MG63 (cell line): Measurements from ENCODE around the gene PWWP2B. TPM values are rescaled to one million over a fixed set of nuclear protein-coding genes. Genes with fewer than 3 reads are reported as not detected.
"Not testable (repeated sequence)": the region's sequence is repeated elsewhere in the genome, so short reads cannot be mapped to it uniquely, and the experiment has no call there.

ENCODE experiments used
- DNase-seq: peaks from one replicate; pipeline ENCODE4 v3.0.0-alpha.2; 2020
- H3K27me3 ChIP-seq: fragments of 250-450 bp; sonication (Bioruptor Pico); 2 replicates; pipeline ENCODE4 v1.5.1; 2020; ENCODE audit warnings: mild to moderate bottlenecking, moderate library complexity
- H3K36me3 ChIP-seq: fragments of 250-450 bp; sonication (Bioruptor Pico); 2 replicates; pipeline ENCODE4 v1.5.1; 2020; ENCODE audit warnings: mild to moderate bottlenecking, moderate library complexity
- H3K4me3 ChIP-seq: fragments of 250-450 bp; sonication (Bioruptor Pico); 2 replicates; pipeline ENCODE4 v1.5.1; 2020; ENCODE audit warnings: mild to moderate bottlenecking, moderate library complexity
- H3K9me3 ChIP-seq: fragments of 250-450 bp; sonication (Bioruptor Pico); 2 replicates; pipeline ENCODE4 v1.5.1; 2020; ENCODE audit warnings: mild to moderate bottlenecking, moderate library complexity
- total RNA-seq: library from RNA; depleted of rRNA; stranded (reverse); fragments of >200 nt; shearing (Covaris generic); gene quantifications from 2 replicates; pipeline ENCODE4 v1.2.3, GENCODE V29; 2014; ENCODE audit warnings: low replicate concordance

Gene PWWP2B
- total RNA-seq, 1 experiment from 2014 or later: 25.2 TPM

DNA sequence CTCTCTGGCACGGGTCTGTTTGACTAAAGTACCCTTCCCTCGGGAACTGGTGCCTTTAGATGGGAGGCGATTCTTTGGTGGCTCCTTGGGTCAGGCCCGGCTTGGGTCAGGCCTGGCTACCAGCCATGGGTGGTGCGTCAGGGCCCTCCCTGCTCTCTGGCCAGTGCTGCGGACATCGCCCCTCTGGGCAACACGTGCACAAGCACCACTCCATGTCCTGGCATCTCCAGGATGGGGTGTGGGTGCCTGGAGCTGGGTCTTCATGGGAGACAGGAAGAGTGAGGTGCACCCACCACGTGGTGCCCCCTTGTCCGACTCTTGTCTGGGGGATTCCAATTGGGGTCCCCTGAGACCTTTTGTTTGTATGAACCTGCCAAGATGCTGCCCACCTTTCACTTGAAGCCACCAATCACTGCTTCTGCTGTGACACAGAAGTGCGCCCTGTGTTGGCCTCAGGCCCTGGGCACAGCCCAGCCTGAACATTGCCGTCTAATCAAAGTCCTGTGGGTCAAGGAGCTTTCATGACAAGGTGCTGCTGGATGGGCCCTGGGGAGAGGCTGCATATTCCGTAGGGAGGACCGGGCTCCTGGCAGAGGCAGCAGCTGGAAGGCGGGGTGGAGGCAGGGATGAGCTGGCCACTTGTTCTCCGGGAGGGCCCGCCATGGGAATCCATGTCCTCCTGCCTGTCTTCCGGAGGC, 11.1 kb upstream of the PWWP2B start:
- Histone ChIP-seq H3K9me3 (no peaks in the 10 kb centered on the region), H3K36me3 (no peaks in the 10 kb centered on the region), H3K27me3 (no peaks in the 10 kb centered on the region), H3K4me3 (no peak overlapping the region)
- no peak for DNase-seq

DNA sequence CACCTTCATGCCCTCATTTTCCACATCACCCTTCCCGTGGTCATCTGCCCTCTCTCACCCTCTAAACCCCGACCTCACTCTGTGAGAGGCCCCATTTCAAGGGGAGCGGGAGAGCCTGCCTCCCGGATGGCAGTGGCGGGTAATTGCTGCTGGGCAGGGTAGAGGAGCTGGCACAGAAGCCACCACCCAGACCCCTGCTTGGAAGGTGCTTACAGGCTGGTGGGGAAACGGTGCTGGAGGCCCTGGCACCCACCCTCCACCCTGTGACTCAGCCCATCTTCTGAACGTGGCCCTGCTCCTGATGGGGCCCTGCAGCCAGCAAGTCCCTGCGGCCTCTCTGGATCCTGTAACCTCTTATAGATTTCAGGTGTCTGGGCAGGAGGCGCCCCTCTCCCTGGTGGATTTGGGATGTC, 10.6 kb upstream of the PWWP2B start:
- Histone ChIP-seq H3K36me3 (no peaks in the 10 kb centered on the region), H3K27me3 (no peaks in the 10 kb centered on the region), H3K4me3 (no peak overlapping the region), H3K9me3 (no peaks in the 10 kb centered on the region)
- no peak for DNase-seq

DNA sequence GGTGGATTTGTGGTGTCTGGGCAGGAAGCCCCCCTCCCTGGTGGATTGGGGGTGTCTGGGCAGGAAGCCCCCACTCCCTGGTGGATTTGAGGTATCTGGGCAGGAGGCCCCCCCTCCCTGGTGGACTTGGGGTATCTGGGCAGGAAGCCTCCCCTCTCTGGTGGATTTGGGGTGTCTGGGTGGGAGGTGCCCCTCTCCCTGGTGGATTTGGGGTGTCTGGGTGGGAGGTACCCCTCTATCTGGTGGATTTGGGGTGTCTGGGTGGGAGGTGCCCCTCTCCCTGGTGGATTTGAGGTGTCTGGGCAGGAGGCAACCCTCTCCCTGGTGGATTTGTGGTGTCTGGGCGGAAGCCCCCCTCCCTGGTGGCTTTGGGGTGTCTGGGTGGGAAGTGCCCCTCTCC, 10.1 kb upstream of the PWWP2B start:
- not testable (repeated sequence) for H3K4me3 ChIP-seq

DNA sequence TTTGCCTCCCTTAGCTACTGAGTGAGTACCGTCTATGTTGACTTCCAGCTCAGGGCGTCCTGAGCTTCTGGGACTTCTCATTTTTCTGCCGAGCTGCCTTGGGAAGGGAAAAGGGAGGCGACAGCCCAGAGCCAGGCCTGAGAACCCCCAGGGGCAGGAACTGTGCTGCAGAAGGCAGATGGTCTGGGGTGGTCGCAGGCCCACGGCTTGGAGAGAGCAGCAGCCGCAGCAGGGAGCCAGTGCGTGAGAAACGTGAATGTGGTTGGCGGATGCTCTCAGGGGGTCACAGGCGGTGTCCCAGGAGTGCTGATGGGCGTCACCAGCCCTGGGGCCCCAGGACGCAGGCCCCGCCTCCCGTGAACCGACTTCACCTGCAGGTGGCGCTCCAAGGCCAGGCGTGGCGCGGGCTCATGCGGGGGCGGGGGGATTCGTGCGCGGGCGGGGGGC, 9.2 kb upstream of the PWWP2B start:
- DNase-seq: peak; percentile 40
- Histone ChIP-seq H3K27me3 (no peaks in the 10 kb centered on the region), H3K9me3 (no peaks in the 10 kb centered on the region)

More for the DNA sequence above, 10.1 kb upstream of the PWWP2B start:
- H3K27me3 ChIP-seq, H3K9me3 ChIP-seq, DNase-seq, H3K36me3 ChIP-seq: not testable (repeated sequence)

DNA sequence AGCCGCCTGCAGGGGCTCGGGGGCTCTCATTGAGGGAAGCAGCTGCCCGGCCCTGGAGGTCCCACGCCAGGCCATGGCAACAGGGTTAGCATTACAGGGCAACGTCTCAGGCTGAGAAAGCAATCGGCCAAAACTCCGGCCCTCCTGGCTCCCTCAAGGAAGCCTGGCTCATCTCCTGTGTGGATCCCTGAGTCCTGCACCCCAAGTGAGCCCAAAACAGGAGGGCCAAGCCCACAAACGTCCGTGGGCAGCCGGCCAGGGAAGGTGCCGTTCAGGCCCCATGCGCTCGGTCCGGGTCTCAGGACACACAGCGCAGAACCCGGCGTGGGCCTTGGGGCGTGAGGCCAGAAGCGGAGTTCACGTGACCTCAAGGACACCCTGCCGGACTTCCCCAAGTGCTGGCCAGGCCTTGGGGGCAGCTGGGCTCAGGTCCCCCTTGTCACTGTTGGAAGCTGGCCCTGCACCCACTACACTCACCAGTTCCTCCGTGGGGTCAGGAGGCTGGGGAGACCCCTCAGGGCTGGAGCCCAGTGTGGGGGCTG, 8.0 kb upstream of the PWWP2B start:
- DNase-seq: peak; percentile 52
- H3K9me3 ChIP-seq: no peaks in the 10 kb centered on the region
- H3K4me3 ChIP-seq: no peak overlapping the region
- H3K36me3 ChIP-seq: no peaks in the 10 kb centered on the region
- H3K27me3 ChIP-seq: no peaks in the 10 kb centered on the region

More for the DNA sequence above, 9.2 kb upstream of the PWWP2B start:
- Histone ChIP-seq H3K4me3 (no peak overlapping the region), H3K36me3 (no peaks in the 10 kb centered on the region)

DNA sequence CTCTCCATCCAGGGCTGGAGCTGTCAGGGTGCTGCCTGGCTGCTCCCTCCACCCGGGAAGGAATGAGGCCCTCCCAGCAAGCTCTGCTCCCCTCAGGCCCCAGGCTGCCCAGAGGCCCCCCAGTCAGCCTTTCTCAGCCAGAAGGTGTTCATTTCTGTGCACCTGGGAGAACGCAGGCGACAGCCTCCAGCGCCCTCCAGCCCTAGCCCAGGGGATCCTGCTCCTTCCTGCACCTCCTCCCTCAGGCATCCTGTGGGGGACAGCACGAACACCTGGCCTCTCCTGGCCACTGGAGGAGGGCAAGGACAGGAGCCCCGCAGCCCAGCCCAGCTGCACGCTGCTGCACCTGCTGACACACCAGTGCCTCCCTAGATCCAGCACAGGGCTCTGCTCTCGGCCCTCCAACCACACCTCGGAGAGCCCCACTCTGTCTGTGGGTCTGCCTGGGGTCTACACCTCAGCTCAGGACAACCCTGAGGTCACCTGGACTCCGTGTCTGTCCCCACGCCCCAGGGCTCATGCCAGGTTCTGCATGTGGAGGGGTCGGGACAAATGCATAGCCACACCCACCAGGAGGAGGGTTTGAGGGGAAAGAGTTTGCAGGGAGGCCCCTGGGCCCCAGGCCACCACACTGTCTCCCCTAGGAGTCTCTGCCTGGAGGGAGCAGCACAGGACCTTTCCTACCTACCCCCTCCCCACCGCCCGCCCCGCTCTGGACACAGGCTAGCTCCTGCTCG, 7.4 kb upstream of the PWWP2B start:
- DNase-seq: no peak

DNA sequence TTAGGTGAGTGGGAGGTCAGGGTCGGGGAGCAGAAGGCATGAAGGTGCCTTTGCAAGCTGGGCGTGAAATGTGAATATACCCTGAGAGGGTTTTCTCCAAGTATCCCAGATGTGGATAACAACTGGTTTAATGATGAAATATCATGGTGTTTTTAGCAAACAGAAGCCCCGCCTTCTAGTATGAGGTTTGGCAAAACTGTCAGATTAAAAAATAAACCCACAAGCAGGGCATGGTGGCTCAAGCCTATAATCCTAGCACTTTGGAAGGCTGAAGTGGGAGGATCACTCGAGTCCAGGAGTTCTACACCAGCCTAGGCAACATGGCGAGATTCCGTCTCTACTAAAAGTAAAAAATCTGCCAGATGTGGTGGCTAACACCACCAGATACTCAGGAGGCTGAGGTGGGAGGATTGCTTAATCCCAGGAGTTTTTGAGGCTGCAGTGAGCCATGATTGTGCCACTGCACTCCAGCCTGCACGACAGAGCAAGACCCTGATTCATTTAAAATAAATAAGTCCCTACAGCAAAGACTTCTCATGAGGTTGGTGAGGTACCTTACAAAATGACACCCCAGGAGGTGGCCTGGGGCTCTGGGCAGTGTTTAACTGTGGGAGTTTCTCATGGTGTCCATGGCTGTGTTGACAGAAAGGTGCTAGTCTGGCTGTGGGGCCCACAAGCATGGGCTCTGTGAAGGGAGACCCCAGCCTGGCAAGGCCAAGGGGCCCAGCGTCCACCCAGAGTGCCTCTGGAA, 6.7 kb upstream of the PWWP2B start:
- no peak for DNase-seq
- H3K27me3 ChIP-seq: no peaks in the 10 kb centered on the region
- no peak overlapping the region for H3K4me3 ChIP-seq
- no peaks in the 10 kb centered on the region for H3K36me3 ChIP-seq
- H3K9me3 ChIP-seq: no peaks in the 10 kb centered on the region

More for the DNA sequence above, 7.4 kb upstream of the PWWP2B start:
- H3K4me3 ChIP-seq: no peak overlapping the region
- no peaks in the 10 kb centered on the region for H3K9me3 ChIP-seq
- no peaks in the 10 kb centered on the region for H3K36me3 ChIP-seq
- H3K27me3 ChIP-seq: no peaks in the 10 kb centered on the region

- Histone ChIP-seq H3K9me3 (no peaks in the 10 kb centered on the region), H3K4me3 (no peak overlapping the region), H3K27me3 (no peaks in the 10 kb centered on the region), H3K36me3 (no peaks in the 10 kb centered on the region)
- DNase-seq: no peak
Measured at GRCh38 chr10:132390921-132391675, 5.9 kb upstream of the PWWP2B start.

DNA sequence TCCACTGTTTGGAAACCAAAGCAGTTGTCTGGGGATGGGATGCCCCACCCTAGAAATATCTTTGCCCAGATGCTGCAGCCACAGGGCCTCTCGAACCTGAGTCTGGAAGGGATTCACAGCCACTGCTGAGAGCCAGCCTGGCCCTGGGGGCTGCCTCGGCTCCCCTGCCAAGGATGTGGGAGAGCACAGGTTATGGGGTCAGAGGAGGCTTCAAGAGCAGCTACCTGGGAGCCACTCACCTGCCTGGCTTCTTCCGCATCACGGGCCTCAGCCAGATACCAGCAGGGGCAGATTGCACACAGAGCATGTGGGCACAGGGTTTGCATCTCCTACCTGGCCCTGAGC, 5.4 kb upstream of the PWWP2B start:
- no peak for DNase-seq
- H3K27me3 ChIP-seq: no peaks in the 10 kb centered on the region
- no peaks in the 10 kb centered on the region for H3K9me3 ChIP-seq
- H3K36me3 ChIP-seq: no peaks in the 10 kb centered on the region
- no peak overlapping the region for H3K4me3 ChIP-seq

- DNase-seq: no peak
- Histone ChIP-seq H3K36me3 (no peaks in the 10 kb centered on the region), H3K9me3 (no peaks in the 10 kb centered on the region), H3K27me3 (no peaks in the 10 kb centered on the region), H3K4me3 (no peak overlapping the region)
Measured at GRCh38 chr10:132392184-132392800, 4.7 kb upstream of the PWWP2B start.

DNA sequence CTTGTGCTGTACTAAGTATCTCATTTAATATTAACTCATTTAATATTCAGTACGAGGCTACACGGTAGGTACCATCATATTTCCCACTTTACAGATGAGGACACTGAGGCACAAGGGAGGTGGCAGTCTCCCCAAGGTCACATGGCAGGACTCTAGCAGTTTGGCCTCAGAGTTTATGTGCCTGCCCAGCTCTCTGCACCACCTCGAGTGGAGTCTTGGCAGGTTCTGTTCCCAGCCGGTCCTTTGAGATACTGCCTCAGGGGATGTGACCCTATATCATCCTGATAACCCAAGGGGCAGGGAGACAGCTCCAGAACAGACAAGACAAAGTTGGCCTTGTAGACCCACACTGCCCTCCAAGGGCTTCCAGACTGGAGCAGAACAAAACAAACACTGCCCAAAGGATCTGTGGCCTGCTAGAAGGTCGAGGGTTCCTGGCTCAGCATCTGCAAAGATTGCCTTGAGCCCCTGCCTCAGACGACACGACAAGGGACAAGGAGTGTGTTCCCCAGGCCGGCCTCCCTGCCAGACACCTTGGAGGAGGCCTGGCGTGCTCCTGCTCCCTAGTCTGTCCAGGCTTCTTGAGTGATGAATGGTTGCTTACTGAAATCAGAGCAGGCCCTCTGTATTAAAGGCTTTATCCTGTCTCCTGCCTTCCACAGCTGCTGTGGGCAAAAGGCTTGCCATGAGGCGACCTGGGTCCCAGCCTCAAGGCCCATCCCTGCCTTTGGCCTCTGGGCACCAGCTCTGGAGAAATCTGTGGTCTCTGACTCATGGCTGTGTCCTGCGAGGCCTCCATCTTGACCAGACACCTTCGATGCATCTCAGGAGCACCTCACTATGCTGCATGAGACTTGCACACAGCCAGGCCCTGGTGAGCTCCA, 3.9 kb upstream of the PWWP2B start:
- Histone ChIP-seq H3K27me3 (no peaks in the 10 kb centered on the region), H3K9me3 (no peaks in the 10 kb centered on the region), H3K36me3 (no peaks in the 10 kb centered on the region), H3K4me3 (no peak overlapping the region)
- DNase-seq: peak; percentile 59

DNA sequence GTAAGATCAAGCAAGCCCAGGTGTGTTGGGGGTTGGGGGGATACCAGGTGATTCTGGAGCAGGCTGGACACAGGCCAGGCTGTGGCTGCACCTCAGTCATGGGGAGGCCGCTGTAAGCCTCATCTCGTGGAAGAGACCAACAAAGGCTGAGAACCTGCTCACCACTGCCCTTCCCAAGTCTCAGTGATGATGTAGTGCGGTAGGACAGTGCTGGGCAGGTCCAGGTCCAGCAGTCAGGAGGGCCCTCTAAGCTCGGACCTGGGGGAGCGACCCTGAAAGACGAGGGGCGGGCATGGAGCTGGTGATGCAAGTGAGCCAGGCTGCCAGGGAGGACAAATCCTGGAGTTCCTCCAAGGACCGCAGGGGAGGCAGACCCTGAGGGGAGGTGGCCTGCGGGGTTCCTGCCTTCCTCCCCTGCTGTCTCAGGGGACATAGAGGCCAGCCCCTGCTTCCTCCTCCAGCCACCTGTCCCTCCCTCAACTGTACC, 3.3 kb upstream of the PWWP2B start:
- no peak overlapping the region for H3K4me3 ChIP-seq
- peaks cover 4% of the 10 kb centered on the region for H3K36me3 ChIP-seq
- H3K9me3 ChIP-seq: no peaks in the 10 kb centered on the region
- no peaks in the 10 kb centered on the region for H3K27me3 ChIP-seq
- no peak for DNase-seq

- DNase-seq: no peak
- Histone ChIP-seq H3K27me3 (no peaks in the 10 kb centered on the region), H3K36me3 (peaks cover 5% of the 10 kb centered on the region), H3K4me3 (no peak overlapping the region), H3K9me3 (no peaks in the 10 kb centered on the region)
Measured at GRCh38 chr10:132394201-132394811, 2.7 kb upstream of the PWWP2B start.

DNA sequence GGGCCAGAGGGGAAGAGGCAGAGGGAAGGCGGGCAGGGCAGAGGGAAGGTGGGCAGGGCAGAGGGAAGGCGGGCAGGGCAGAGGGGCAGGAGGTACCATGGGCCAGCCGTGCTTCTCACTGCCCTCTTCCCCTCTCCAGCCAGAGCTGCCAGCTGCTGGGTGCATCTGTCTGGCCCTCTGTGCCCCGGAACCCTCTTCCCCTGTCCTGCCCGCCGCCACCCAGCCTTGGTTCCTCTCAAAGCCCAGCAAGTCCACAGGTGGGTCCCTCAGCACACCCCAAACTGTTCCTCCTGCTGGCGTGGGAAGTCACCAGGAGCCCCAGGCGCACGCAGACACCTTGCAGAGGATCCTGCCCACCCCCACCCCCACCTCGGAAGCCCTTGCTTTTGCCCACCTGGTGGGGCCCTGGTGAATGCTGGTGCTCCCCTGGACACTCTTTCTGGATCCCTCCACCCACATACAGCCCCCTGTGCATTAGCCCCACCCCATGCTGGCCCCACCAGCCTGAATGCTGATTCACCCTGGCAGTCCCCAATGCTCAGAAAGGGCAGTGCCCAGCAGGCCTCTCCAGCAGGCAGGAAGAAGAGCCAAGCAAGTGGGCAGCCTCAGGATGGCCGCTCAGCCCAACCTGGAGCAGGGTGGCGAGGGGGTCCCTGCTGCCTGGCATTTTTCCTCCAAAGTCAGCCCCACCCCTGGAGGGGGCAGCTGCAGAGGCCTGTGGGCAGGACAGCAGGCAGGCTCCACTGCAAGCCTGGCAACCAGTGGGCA, 1.9 kb upstream of the PWWP2B start:
- no peak overlapping the region for H3K4me3 ChIP-seq
- H3K9me3 ChIP-seq: no peaks in the 10 kb centered on the region
- peaks cover 7% of the 10 kb centered on the region for H3K36me3 ChIP-seq
- peak; percentile 67 for DNase-seq
- H3K27me3 ChIP-seq: no peaks in the 10 kb centered on the region
